Measurements from ENCODE around the gene VTI1A.
"Not testable (repeated sequence)": the region's sequence is repeated elsewhere in the genome, so short reads cannot be mapped to it uniquely, and the experiment has no call there.

Gene VTI1A

DNA sequence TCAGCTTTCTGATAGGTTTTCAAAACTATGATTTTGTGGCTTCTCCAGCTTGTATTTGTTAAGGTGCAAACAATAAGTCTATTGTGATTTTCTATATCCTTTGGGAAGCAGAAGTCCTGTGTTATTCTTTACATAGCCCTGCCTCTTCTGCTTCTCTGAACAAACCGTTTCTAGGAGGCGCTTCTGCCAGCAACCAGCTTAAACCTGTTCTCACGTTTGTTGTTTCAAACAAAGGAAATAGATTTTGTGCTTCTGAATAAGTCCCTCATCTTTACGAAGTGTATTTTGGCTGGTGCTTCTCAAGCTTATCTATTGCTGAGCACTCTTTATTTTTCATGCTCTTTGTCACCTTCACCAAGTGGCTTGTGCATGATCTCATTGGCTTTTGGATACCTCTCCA lies 61.0 kb downstream of the VTI1A start:
- DNase-seq: no peak

- no peak for DNase-seq
These were observed 62.7 kb downstream of the VTI1A start for GRCh38 chr10:112509558-112510291.

DNA sequence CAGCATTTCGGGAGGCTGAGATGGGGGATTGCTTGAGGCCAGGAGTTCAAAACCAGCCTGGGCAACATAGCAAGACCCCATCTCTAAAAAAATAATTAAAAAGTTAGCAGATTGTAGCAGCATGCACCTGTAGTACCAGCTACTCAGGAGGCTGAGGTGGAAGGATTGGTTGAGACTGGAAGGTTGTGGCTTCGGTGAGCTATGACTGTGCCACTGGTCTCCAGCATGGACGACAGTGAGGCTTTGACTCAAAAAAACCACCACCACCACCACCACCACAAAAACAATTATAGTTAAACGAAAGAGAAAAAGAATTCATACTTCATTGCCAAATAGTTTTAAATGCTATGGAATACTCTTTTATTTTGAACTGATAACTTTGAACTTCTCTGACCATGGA lies 63.4 kb downstream of the VTI1A start:
- DNase-seq: no peak

GRCh38 chr10:112512294-112512693 lies 65.3 kb downstream of the VTI1A start:
- DNase-seq: no peak

DNA sequence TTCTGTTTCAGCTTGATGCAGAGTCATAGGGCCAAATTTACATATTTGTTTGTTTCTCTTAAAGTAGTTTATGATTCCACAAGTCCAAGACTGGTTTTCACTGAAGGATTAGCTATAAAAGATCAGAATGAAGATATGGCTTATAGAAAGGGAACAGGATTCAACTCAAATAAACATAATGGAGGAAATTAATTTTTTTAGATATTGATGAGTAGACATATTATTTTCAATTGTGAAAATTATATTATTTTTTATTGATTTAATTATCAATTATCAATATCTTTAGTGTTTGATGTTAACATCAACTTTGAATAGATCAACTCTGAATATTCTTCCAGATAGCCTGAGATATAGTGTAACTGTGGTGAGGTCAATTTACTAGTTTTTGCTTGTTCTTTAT lies 68.1 kb downstream of the VTI1A start:
- no peak for DNase-seq

GRCh38 chr10:112515852-112516251 lies 68.8 kb downstream of the VTI1A start:
- DNase-seq: no peak

DNA sequence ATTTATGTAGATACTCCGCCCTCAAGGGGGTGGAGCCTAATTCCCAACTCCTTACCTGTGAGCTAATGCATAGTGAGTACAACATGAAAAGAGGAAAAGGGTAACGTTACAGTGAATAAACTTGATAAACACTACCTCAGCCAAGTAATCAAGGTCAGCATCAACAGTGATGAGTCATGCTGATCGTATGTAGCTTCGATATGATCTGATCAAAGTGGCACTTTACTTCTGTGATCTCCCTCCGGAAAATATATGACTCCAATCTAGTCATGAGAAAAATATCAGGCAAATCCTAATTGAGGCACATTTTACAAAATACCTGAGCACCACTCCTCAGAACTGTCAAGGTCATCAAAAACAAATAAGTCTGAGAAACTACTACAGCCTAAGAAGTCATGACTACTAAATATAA lies 70.4 kb downstream of the VTI1A start:
- no peak for DNase-seq

- DNase-seq: no peak
These were observed 72.2 kb downstream of the VTI1A start for GRCh38 chr10:112519133-112519761.

DNA sequence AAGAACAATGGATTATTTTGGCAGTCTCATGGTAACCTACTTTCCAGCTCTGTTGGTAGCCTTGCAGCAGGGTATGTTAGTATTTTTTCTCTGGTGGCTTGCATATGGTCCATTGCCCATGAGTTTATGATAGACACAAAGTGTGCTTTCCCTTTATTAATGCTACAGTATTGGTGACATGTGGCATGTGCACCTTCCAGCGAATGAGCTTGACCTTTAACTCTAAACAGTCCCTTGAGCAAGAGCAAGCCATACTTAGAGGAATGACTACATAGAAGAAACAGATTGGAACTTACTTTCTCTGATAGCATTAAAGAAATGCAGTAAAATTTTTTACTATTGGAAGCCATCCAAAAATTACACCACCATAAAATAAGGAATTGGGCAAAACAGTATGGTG lies 73.9 kb downstream of the VTI1A start:
- DNase-seq: no peak

DNA sequence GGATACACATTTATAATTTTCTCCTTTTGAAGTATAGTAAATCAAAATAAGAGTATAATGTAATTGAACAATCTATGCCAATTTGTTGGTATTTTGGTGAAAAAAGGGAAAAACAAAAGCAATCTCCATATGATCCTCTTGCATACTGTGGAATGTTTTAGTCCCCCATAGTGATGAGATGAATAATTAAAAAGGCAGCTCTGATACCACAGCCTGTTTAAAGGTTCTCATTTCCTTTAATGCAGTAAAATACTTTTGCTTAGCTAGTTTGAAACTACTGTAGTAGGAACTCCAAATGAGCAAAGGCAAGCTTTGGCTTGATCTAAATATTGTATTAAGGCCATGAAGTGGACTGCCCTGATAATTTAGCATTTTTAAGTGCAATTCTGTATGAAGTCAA lies 77.6 kb downstream of the VTI1A start:
- no peak for DNase-seq

GRCh38 chr10:112525200-112525599 lies 78.2 kb downstream of the VTI1A start:
- DNase-seq: no peak

DNA sequence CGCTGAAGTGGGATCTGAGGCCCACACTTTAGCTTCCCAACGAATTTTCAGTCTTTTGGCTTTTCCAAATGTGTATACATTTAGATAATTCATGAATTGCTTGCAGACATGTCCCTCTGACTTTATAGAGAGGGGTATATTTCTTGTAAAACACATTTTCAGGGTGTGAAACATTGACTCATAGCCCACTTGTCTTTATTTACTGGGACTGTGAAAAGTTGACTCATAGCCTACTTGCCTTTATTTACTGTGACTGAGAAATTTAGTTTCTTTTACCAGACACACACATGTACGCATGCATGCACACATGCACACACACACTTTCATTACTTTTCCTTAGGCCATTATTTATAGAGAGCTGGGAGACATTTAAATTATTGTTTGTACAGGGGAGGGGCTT lies 79.1 kb downstream of the VTI1A start:
- DNase-seq: no peak

GRCh38 chr10:112526906-112527305 lies 79.9 kb downstream of the VTI1A start:
- DNase-seq: no peak

DNA sequence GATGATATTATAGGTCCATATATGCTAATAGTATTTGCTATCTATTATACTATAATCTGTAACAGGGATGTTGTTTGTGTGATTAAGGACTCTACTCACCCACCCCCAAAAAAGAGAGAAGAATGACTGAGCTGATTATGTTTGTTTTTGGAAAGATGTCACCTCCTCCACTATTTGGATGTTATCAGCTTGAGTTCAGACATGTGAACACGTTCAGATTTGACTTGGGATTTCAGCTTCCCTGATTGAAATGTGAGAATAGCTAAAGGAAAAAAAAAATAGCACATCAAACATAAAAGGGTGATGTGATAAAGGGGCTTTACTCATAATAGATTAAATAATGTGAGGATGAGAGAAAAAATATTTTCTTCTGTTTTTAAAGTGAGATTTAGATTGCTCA lies 81.2 kb downstream of the VTI1A start:
- DNase-seq: no peak

- DNase-seq: no peak
These were observed 84.4 kb downstream of the VTI1A start for GRCh38 chr10:112531421-112531820.

DNA sequence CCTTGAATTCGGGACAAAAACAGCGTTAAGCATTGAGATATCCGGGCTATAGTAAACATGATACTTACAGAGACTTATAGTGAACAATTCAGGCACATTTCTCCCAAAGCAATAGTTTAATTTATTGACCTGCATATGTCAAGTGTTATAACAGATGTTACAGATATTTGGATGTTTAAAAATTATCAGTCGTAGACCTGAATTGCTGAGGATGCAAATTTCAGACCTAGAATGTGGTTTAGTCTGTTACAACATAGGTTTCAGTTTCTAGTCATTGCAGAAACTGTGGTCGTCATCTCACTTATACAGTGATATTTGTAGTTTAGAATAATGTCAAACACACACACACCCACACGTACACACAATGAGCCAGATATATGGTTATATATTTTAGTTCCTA lies 85.2 kb downstream of the VTI1A start:
- no peak for DNase-seq

- no peak for DNase-seq
These were observed 85.9 kb downstream of the VTI1A start for GRCh38 chr10:112532956-112533355.

DNA sequence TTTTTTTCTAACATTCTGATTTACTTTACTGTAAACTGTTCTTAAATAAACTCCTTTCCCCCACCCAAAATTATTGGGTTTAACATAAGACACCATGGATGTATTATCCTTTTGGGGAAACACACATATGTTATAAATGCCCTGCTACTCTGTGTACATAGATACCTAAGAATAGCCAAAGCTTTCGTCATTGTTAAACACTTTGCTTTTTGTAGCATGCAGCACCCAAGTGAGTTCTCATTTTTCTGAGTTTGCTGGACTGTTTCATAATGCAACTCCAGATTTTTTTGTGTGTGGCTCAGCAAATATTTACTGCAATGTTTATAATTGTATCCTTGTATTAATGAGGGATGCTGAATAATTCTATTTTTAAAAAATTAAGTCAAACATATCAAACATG lies 86.9 kb downstream of the VTI1A start:
- DNase-seq: no peak

DNA sequence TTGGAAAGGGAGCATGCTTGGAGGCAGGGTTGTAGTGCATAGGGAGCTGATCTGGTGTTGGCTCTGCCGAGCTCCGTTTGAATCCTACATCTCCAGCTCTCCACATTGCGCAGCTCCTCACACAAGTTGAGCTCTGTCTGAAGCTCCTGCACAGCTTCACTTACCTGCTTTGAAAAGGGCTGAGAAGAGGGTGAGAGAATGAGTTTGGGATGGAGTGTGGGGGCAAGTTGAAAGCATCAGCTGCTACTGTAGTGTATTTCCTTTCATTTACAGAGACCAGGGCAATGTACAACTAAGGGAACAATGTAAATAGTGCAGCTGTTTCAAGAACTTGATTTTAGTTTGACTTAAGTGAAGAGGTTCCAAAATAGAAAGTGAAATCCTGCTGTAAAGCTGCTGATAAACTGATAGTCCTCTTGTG lies 88.5 kb downstream of the VTI1A start:
- DNase-seq: no peak

DNA sequence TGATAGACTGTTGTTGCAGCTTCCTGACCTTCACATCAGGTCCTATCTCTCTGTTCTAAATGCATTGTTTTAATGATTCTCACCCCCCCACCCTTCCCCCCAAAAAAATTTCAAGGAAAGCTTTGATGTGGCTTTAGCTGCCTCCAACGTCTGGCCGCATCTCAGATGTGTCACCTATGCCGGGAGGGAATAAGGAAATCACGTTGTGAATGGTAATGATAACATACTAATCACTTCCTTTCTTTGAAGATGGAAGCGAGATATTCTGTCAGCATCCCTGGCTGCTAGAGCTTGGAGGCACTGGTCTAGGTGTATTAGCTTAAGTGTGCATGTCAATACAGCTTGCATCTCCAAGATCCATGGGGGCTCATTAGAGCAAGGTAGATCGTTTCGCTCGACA lies 89.6 kb downstream of the VTI1A start:
- DNase-seq: no peak

DNA sequence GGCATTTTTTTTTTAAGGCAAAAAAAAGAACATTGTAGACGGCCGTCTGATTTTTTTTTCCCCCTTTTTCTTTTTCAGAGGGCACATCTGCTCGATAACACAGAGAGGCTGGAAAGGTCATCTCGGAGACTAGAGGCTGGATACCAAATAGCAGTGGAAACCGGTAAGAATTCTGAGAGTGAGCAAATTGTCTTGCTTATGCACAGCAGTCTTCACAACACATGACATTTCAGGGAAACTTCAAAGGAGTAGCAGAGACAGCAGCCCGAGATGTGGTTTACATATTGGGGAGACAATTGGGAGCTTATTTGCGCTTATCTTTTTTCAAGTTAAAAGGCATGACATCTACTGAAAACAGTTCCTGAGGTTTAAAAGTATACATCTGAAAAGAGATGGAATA lies 91.2 kb downstream of the VTI1A start:
- no peak for DNase-seq

GRCh38 chr10:112539340-112539739 lies 92.3 kb downstream of the VTI1A start:
- DNase-seq: peak; percentile 49

DNA sequence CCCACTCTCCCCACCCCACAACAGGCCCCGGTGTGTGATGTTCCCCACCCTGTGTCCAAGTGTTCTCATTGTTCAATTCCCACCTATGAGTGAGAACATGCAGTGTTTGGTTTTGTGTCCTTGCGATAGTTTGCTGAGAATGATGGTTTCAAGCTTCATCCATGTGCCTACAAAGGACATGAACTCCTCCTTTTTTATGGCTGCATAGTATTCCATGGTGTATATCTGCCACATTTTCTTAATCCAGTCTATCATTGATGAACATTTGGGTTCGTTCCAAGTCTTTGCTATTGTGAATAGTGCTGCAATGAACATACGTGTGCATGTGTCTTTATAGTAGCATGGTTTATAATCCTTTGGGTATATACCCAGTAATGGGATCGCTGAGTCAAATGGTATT lies 95.8 kb downstream of the VTI1A start:
- not testable (repeated sequence) for DNase-seq

GRCh38 chr10:112546474-112546873 lies 99.5 kb downstream of the VTI1A start:
- no peak for DNase-seq

Data from NCI-H1105 (cell line).